C4-2B (cell line): ENCODE measurements around the gene GOLGB1.

Experiments used
- CTCF ChIP-seq: fragments of 450-650 bp; conservative IDR thresholded peaks from 2 replicates; pipeline ENCODE4 v1.5.1; 2017; ENCODE audit warnings: mild to moderate bottlenecking
- ZFX ChIP-seq: fragments of 450-650 bp; IDR thresholded peaks from 2 replicates; pipeline ENCODE4 v1.6.1; 2017

DNA sequence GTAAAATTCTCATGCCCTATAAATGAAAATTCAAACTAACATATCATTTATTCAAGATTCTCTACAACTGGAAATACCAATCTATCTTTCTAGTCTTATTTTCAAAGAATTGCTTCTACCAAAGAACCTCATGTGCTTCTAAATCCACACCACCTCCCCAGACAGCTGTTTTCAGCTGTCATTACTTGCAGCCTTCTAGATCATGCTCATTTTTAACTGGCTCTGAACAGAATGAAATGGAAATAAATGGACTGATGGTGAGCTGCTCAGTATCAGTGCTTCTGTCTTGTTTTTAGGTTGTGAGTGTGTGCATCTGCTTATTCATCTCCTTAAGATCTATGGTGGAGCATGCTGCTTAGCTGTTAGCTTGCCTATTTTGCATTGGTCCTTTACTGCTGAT lies 29.4 kb downstream of the GOLGB1 start:
- TF ChIP-seq CTCF (no peak), ZFX (no peak)
